Forelimb muscle (tissue), 1 donor: ENCODE measurements around the gene SPEM1. TPM values are rescaled to one million over a fixed set of nuclear protein-coding genes. Genes with fewer than 3 reads are reported as not detected.
"Not testable (repeated sequence)": the region's sequence is repeated elsewhere in the genome, so short reads cannot be mapped to it uniquely, and the experiment has no call there.

Experiments
- DNase-seq: peaks from one replicate; pipeline ENCODE4 v3.0.0-alpha.2; 2013; ENCODE audit warnings: low read depth
- polyA plus RNA-seq: library from polyadenylated mRNA; unstranded; fragments of 120-200 nt; gene quantifications from one replicate; pipeline ENCODE4 v1.2.1, GENCODE V29; 2013; ENCODE audit not compliant: insufficient read length

The SPEM1 gene
- polyA plus RNA-seq, 1 donor, result not detected

DNA sequence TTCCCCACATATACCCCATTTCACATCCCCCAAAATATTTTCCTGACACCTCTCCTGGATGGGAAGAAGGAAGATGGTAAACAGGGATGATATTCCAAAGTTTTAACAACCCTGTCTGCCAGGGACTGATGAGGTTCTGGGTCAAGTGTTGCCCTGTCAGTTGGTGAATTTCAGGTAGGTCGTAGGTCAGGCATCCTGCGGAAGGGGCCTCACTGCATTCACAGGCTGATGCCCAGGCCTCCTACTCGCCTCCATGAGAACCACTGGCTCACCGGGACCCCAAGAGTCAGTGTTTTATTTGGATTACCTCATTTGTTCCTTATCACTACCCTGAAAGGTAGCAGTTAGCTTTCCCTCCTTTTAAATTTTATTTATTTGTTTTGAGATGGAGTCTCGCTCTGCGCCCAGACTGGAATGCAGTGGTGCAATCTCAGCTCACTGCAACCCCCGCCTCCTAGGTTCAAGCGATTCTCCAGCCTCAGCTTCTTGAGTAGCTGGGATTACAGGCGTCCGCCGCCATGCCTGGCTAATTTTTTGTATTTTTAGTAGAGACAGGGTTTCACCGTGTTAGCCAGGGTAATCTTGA lies 48.8 kb downstream of the SPEM1 start:
- no peak for DNase-seq

GRCh38 chr17:7469843-7470242 lies 49.7 kb downstream of the SPEM1 start:
- DNase-seq, result not testable (repeated sequence)

DNA sequence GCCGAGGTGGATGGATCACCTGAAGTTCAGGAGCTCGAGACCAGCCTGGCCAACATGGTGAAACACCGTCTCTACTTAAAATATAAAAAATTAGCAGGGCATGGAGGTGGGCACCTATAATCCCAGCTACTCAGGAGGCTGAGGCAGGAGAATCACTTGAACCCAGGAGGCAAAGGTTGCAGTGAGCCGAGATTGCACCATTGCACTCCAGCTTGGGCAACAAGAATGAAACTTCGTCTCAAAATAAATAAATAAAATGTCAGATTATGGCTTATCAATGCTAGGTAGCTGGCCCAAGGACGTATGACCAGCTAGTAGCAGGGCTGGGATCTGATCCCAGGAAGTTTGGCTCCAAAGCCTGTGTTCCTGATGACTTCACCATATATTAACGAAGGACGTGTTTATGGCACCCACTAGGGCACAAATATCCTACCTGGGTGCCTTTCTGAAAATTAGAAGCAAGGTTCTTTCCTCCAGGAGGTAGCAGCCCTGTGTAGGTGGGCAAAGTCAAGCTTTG lies 50.4 kb downstream of the SPEM1 start:
- not testable (repeated sequence) for DNase-seq

Other genes with a start within 250 kb of the SPEM1 start
- gene ASGR1, start 241.0 kb upstream of the SPEM1 start, polyA plus RNA-seq, result 2.3 TPM
- 18.0 TPM for gene DLG4, start 200.5 kb upstream of the SPEM1 start, polyA plus RNA-seq
- 243 TPM for gene ACADVL, start 200.4 kb upstream of the SPEM1 start, polyA plus RNA-seq
- gene DVL2, start 185.8 kb upstream of the SPEM1 start, polyA plus RNA-seq, result 36.2 TPM
- 35.7 TPM for gene PHF23, start 180.9 kb upstream of the SPEM1 start, polyA plus RNA-seq
- gene GABARAP, start 177.9 kb upstream of the SPEM1 start, polyA plus RNA-seq, result 246 TPM
- gene CTDNEP1, start 168.6 kb upstream of the SPEM1 start, polyA plus RNA-seq, result 187 TPM
- 48.5 TPM for gene ELP5, start 168.1 kb upstream of the SPEM1 start, polyA plus RNA-seq
- 0.99 TPM for gene CLDN7, start 157.8 kb upstream of the SPEM1 start, polyA plus RNA-seq
- gene SLC2A4, start 138.6 kb upstream of the SPEM1 start, polyA plus RNA-seq, result 39.2 TPM
- 2.4 TPM for gene YBX2, start 125.7 kb upstream of the SPEM1 start, polyA plus RNA-seq
- gene EIF5A, start 112.7 kb upstream of the SPEM1 start, polyA plus RNA-seq, result 281 TPM
- 60.5 TPM for gene GPS2, start 105.0 kb upstream of the SPEM1 start, polyA plus RNA-seq
- 18.7 TPM for gene NEURL4, start 91.0 kb upstream of the SPEM1 start, polyA plus RNA-seq
- gene ACAP1, start 83.8 kb upstream of the SPEM1 start, polyA plus RNA-seq, result 11.3 TPM
- 6.5 TPM for gene KCTD11, start 68.2 kb upstream of the SPEM1 start, polyA plus RNA-seq
- gene TMEM95, start 65.2 kb upstream of the SPEM1 start, polyA plus RNA-seq, result not detected
- 0.71 TPM for gene TNK1, start 39.2 kb upstream of the SPEM1 start, polyA plus RNA-seq
- 27.7 TPM for gene PLSCR3, start 25.8 kb upstream of the SPEM1 start, polyA plus RNA-seq
- 55.6 TPM for gene TMEM256, start 16.2 kb upstream of the SPEM1 start, polyA plus RNA-seq
- 24.5 TPM for gene NLGN2, start 12.5 kb upstream of the SPEM1 start, polyA plus RNA-seq
- gene SPEM2, start 5.3 kb downstream of the SPEM1 start, polyA plus RNA-seq, result not detected
- not detected for gene SPEM3, start 8.5 kb downstream of the SPEM1 start, polyA plus RNA-seq
- gene TMEM102, start 15.1 kb downstream of the SPEM1 start, polyA plus RNA-seq, result 0.87 TPM
- gene FGF11, start 19.2 kb downstream of the SPEM1 start, polyA plus RNA-seq, result 1.4 TPM
- 89.3 TPM for gene CHRNB1, start 24.7 kb downstream of the SPEM1 start, polyA plus RNA-seq
- gene ZBTB4, start 59.3 kb downstream of the SPEM1 start, polyA plus RNA-seq, result 25.1 TPM
- 0.15 TPM for gene SLC35G6, start 61.1 kb downstream of the SPEM1 start, polyA plus RNA-seq
- gene POLR2A, start 64.0 kb downstream of the SPEM1 start, polyA plus RNA-seq, result 53.3 TPM
- gene TNFSF12, start 128.7 kb downstream of the SPEM1 start, polyA plus RNA-seq, result 25.8 TPM
- gene TNFSF13, start 138.4 kb downstream of the SPEM1 start, polyA plus RNA-seq, result 2.6 TPM
- gene SENP3, start 141.6 kb downstream of the SPEM1 start, polyA plus RNA-seq, result 31.7 TPM
- 25.6 TPM for gene CD68, start 159.3 kb downstream of the SPEM1 start, polyA plus RNA-seq
- gene MPDU1, start 163.5 kb downstream of the SPEM1 start, polyA plus RNA-seq, result 43.1 TPM
- gene SOX15, start 169.8 kb downstream of the SPEM1 start, polyA plus RNA-seq, result 1.7 TPM
- 38.5 TPM for gene FXR2, start 194.6 kb downstream of the SPEM1 start, polyA plus RNA-seq
- 61.7 TPM for gene SAT2, start 207.5 kb downstream of the SPEM1 start, polyA plus RNA-seq
- 0.51 TPM for gene SHBG, start 209.8 kb downstream of the SPEM1 start, polyA plus RNA-seq
- 33.9 TPM for gene ATP1B2, start 230.6 kb downstream of the SPEM1 start, polyA plus RNA-seq